Measurements from ENCODE around the gene SRF.

- TF ChIP-seq ATF3 (IDR thresholded peaks at IDR 0.05) (no peak), CTCF (IDR thresholded peaks at IDR 0.05; ENCODE audit: low read depth, low read length, missing input control) (no peak), YY1 (IDR thresholded peaks at IDR 0.05) (no peak), RXRA (IDR thresholded peaks at IDR 0.05) (no peak), EGR1 (IDR thresholded peaks at IDR 0.05; ENCODE audit: low read depth in 2 of 2) (no peak), SP1 (IDR thresholded peaks at IDR 0.05) (no peak)
- TF ChIP-seq, protein P1, sequence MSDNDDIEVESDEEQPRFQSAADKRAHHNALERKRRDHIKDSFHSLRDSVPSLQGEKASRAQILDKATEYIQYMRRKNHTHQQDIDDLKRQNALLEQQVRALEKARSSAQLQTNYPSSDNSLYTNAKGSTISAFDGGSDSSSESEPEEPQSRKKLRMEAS (IDR thresholded peaks at IDR 0.05), result no peak
- TF ChIP-seq, protein P2, sequence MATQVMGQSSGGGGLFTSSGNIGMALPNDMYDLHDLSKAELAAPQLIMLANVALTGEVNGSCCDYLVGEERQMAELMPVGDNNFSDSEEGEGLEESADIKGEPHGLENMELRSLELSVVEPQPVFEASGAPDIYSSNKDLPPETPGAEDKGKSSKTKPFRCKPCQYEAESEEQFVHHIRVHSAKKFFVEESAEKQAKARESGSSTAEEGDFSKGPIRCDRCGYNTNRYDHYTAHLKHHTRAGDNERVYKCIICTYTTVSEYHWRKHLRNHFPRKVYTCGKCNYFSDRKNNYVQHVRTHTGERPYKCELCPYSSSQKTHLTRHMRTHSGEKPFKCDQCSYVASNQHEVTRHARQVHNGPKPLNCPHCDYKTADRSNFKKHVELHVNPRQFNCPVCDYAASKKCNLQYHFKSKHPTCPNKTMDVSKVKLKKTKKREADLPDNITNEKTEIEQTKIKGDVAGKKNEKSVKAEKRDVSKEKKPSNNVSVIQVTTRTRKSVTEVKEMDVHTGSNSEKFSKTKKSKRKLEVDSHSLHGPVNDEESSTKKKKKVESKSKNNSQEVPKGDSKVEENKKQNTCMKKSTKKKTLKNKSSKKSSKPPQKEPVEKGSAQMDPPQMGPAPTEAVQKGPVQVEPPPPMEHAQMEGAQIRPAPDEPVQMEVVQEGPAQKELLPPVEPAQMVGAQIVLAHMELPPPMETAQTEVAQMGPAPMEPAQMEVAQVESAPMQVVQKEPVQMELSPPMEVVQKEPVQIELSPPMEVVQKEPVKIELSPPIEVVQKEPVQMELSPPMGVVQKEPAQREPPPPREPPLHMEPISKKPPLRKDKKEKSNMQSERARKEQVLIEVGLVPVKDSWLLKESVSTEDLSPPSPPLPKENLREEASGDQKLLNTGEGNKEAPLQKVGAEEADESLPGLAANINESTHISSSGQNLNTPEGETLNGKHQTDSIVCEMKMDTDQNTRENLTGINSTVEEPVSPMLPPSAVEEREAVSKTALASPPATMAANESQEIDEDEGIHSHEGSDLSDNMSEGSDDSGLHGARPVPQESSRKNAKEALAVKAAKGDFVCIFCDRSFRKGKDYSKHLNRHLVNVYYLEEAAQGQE (IDR thresholded peaks at IDR 0.05), result no peak
These were observed 13.4 kb downstream of the SRF start for GRCh38 chr6:43184268-43184985.

Data from liver (tissue), 3 donors.